Measurements from ENCODE around the gene BTBD7.

Gene BTBD7

DNA sequence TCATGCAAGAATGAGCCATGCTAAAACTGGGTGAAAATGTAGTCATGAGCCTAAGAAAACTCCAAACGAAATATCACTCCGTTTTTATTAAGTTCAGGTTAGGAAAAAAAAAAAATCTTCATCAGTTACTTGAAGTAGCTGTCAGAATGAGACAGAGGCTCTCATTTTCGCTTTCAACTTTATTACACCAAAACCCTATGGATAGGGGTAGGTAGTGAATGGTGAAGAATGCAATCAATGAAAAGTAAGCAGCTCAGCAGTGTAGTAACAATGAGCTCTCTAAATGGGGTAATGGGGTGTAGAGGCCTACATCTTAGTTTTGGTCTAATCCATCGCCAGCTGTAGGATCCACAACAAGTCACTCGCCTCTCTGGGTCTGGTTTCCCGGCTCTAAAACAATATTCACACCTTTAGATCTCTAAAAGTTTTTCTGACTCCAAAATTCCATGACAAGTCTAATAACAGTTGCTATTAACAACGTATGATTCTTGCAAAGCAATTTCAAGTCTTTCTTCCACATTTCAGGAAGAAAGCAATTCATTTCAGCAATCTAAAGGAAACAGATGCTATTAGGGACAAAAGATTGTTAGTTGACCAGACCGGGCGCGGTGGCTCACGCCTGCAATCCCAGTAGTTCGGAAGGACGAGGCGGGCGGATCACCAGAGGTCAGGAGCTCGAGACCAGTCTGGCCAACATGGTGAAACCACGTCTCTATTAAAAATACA lies 1.7 kb downstream of the BTBD7 start:
- no peak for DNase-seq (ENCODE audit: extremely low read depth in 1 of 2, low read depth in 1 of 2)

DNA sequence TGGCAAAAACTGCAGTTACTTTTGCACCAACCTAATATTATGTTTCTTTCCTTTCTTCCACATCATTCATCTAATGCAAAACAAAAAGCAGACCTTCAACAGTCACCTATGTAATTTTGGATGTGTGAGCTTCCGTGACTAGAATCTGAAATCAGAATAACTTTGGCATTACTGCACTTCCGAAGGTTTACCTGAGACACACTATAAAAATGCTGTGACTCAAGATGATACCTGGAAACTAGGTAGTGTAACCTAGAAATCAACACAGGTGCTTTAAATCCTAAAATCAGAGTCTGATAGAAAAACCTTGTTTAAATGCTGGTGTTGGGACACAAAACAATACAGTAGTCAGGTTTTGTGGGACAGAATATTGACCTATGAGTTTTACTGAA lies 2.2 kb downstream of the BTBD7 start:
- no peak for DNase-seq (ENCODE audit: extremely low read depth in 1 of 2, low read depth in 1 of 2)

DNA sequence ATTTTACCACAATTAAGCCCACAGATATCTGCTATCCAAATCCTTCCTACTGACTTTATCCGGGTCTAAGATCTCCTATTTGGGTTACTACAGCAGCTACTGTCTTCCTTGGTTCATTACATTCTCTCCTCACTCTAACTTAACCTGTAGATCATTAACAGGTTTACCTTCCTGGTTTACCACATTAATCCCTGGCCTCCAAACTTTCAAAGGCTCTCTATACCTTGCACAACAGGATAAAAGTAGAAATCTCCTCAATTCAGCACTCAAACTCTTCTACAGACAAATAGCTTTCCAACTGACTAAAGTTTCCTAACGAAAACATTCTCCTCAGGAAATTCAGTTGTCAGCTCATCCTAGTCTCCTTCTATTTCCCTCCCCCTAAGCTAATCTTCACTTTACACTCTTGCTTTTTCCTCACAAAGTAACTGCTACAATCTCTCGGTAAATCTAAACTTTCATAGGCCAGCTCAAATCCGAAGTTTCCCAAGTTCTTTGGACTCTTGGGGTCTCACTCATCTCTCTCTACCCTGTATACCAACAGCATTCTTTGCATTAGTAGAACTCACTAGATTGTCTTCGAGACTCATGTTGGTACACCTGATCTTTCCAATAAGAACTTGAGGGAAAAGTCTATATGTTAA lies 2.7 kb downstream of the BTBD7 start:
- DNase-seq (ENCODE audit: extremely low read depth in 1 of 2, low read depth in 1 of 2): no peak

DNA sequence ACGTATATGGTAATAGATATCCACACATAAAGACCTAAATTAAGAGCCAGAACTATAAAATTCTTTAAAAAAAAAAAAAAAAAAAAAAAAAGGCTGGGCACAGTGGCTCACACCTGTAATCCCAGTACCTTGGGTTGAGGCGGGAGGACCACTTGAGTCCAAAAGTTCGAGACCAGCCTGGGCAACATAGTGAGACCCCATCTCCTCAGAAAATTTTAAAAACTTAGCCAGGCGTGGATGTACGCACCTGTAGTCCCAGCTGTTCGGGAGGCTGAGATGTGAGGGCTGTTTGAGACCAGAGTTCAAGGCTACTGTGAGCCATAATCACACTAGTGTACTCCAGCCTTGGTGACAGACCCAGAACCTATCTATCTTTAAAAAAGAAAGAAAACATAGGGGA lies 4.3 kb downstream of the BTBD7 start:
- no peak for DNase-seq (ENCODE audit: extremely low read depth in 1 of 2, low read depth in 1 of 2)

DNA sequence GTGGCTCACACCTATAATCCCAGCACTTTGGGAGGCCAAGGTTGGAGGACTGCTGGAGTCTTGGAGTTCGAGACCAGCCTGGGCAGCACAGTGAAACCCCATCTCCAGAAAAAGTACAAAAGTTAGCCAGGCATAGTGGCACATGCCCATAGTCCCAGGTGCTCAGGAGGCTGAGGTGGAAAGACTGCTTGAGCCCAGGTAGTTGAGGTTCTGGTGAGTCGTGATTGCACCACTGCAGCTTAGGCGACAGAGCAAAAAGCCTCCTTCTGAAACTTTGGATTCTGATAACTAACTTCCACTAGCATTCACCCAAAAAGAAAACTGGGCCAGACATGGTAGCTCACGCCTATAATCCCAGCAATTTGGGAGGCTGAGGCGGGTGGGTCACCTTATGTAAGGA lies 6.6 kb downstream of the BTBD7 start:
- no peak for DNase-seq (ENCODE audit: extremely low read depth in 1 of 2, low read depth in 1 of 2)

DNA sequence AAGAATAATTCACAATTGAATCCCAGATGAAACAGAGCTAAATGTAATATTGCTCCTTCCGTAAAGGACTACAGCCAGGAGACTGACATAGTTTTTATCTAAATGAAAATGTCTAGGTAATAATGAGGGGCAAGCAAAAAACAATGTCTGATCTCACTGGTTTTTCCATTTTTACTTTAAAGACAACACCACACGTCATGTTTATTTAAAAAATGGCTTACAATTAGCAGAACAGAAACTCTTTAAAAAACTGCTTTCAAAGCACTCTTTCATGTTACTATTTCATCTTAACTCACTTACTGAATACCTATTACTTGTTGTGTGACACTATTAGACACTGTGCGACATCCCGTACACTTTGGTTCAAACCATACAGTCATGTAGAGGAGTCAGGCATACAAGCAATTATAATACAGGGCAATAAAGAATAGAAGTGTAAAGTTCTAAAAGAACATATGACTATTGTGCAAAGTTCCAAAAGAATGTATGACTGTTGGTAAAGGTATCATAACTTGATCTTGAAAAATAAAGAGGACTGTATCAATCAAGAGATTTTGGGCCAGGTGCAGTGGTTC lies 9.1 kb downstream of the BTBD7 start:
- no peak for DNase-seq (ENCODE audit: extremely low read depth in 1 of 2, low read depth in 1 of 2)

DNA sequence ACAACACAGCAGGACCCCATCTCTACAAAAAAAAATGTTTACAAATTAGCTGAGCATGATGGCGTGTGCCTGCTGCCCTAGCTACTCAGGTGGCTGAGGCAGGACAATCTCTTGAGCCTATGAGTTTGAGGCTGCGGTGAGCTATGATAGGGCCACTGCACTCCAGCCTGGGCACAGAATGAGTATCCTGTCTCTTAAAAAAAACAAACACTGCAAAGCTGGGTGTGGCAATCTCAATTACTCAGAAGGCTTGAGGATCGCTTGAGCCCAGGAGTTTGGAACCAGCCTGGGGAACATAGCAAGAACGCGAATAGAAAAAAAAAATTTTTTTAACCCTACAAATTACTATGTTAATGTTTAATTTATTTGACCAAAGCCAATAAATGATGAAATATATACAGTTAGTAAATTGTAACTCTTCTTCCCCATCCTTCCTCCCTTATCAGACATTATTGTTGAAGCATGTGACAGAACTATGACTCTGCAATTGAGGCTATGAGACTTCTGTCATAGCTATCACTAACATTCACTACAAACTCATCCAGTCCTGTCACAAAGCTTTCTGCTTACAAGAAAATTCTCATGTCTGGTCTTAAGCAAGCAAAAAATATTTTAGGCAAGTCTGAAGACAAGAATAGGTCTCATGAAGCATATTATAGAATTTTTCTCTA lies 9.8 kb downstream of the BTBD7 start:
- DNase-seq (ENCODE audit: extremely low read depth in 1 of 2, low read depth in 1 of 2): no peak

DNA sequence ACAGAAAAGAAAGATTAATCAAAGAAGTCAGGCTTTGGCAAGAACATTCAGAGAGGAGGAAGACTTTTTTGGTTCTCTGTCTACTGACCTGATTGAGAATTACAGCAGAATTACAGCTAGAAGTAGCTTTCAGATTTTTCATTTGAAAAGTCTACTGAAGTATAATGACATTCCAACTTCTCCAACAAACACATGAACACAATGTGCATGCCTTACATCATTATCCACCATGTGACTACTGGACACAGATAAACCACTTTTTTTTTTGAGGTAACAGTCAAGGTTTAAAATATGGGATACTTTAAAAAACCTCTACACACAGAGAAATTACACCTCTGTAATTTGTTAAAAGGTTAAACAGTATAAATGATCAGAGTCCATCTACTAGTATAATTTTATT lies 12.3 kb downstream of the BTBD7 start:
- no peak for DNase-seq (ENCODE audit: extremely low read depth in 1 of 2, low read depth in 1 of 2)

DNA sequence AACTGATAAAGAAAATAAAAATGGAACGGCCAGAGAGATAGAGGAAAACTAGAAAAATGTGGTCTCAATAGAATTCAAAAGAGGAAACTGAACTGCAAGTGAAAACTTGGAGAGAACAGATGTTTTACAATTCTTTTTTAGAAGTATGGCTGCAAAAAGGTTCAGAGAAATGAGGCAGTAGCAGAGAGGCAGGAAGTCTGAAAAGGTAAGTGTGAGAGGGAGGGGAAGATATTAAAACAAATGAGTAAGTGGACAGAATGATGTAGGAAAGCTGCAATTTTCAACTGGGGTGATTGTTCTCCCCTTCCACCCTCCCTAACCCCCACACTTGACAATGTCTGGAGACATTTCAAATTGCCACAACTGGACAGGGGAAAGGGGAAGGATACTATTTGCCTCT lies 12.9 kb downstream of the BTBD7 start:
- no peak for DNase-seq (ENCODE audit: extremely low read depth in 1 of 2, low read depth in 1 of 2)

DNA sequence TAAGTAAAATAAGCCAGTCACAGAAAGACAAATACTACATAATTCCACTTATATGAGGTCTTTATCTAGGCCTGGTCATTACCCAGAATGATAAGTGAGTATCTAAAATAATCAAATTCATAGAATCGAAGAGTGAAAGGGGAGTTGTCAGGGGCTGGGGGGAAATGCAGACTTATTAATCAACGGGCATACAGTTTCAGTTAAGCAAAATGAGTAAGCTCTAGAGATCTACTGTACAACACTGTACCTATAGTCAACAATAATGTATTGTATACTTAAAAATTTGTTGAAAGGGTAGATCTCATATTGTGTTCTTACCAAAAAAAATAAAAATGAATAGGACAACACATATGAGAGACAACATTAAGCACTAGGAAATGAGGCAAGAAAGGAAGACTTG lies 13.3 kb downstream of the BTBD7 start:
- no peak for DNase-seq (ENCODE audit: extremely low read depth in 1 of 2, low read depth in 1 of 2)

DNA sequence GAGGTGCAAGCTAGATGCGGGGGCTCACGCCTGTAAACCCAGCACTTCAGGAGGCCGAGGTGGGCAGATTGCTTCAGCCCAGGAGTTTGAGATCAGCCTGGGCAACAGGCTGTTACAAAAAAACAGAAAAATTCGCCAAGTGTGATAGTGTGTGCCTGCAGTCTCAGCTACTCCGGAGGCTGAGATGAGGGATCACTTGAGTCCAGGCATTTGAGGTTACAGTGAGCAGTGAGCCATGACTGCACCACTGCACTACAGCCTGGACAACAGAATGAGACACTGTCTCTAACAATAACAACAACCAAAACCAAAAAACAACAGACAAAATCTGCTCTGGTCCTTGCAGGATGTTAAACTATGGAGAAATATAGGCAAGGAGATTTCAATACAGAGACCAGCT lies 13.9 kb downstream of the BTBD7 start:
- no peak for DNase-seq (ENCODE audit: extremely low read depth in 1 of 2, low read depth in 1 of 2)

DNA sequence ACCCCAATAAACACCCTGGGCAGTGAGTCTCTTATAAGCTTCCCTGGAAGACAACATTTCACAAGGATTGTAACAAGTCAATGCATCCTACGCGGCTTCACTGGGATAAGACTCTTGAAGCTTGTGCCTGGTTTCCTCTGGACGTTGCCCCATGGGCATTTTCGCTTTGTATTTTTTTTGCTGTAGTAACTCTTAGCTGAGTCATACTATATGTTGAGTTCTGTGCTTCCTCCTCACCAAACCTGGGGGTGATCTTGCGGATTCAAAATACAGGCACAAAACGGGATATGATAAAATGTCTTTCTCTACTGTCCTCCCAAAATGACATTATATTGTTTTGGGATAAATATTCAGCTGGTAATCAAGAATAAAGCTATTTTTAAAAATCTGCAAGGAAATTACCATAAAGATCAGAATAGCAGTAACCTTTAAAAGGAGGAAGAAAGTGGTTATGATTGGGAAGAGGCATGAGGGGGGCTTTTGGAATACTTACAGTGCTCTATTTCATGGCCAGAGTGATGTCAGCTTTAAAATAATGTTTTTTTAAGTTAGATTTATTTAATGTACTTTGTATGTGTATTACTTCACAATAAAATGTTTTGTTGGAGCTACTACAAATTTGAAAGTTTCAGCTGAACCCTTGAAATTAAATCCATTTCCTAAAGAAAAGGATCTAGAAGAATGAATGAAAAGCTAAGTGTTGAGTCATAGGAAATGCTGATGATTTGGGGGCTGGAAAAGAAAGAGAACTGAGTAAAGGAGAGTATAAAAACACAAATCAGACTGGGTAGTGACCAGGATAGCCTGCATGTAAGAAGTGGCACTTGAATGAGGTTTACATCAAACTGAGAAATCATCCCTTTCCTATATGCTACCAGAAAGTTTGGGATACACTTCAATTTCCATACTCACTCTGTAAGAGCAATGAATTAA lies 14.7 kb downstream of the BTBD7 start:
- no peak for DNase-seq (ENCODE audit: extremely low read depth in 1 of 2, low read depth in 1 of 2)

DNA sequence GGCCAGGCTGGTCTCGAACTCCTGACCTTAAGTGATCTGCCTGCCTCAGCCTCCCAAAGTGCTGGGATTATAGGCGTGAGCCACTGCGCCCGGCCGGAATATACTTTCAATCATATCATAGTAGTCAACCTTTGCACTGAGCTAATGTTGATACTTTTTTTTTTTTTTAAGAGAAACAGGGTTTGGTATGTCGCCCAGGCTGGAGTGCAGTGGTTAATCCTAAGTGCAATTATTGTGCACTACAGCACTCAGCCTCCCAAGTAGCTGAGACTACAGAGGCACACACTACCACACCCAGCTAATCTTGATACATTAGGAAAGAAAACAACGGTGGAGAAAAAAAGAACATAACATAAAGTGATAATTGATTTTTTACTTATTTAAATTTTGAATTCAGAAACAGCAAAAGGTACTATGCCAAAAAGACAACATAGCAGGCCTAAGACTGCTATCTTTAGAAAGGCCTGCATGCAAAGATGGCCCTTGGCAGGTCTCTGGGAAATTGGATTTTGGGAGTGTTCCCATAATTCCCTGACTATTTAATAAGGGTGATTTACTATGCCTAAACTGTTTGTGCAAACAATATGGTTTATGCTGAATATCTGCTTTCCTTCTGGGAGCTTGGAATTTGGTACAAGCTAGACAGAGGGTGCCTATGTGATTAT lies 15.5 kb downstream of the BTBD7 start:
- DNase-seq (ENCODE audit: extremely low read depth in 1 of 2, low read depth in 1 of 2): no peak

DNA sequence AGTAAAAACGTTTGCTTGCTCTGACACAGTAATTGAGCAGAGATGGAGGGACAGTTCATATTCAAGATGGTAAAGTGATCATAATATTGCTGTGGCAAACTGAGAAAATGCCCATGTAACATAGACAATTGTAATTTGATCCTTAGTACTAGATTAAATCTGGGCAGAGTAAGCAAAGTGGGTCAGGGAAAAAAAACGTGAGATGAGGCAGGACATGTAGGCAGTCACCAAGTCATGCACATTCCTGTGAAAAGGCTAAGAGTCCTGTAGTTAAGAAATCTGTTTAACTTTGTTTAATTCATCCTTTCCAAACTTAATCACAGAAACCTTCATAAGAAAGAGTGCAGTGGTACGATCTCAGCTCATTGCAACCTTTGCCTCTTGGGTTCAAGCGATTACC lies 16.1 kb downstream of the BTBD7 start:
- no peak for DNase-seq (ENCODE audit: extremely low read depth in 1 of 2, low read depth in 1 of 2)

DNA sequence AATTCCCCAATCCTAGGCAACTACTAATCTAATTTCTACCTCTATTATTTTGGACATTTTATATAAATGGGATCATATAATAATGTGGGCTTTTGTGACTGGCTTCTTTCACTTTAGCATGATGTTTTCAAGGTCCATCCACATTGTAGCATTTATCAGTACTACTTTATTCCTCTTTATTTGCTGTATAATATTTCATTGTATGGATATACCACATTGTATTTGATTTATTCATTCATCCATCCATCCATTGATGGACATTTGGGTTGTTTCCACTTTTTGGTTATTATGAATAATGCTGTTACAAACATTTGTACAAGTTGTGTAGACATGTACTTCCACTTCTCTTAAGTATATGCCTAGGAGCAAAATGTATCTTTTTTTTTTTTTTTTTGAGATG lies 17.3 kb downstream of the BTBD7 start:
- DNase-seq (ENCODE audit: extremely low read depth in 1 of 2, low read depth in 1 of 2): no peak

DNA sequence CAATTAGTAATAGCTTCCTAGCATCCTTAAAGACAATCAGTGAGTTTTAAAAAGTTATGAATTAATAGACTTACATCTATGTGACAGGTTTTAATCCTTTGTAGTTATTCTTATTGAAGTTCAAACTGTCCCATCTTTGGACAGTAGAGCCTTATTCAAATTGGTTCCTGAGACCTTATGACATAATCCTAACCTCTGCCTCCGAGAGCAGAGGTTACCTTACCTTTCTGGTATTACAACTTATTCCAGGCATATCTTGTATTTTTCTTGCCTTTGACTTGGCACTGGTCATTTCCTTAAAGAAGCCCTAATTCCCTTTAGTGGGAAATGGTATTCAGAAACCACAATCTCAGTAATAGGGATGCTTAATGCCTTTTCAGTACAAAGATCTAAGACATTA lies 21.8 kb downstream of the BTBD7 start:
- no peak for DNase-seq (ENCODE audit: extremely low read depth in 1 of 2, low read depth in 1 of 2)

DNA sequence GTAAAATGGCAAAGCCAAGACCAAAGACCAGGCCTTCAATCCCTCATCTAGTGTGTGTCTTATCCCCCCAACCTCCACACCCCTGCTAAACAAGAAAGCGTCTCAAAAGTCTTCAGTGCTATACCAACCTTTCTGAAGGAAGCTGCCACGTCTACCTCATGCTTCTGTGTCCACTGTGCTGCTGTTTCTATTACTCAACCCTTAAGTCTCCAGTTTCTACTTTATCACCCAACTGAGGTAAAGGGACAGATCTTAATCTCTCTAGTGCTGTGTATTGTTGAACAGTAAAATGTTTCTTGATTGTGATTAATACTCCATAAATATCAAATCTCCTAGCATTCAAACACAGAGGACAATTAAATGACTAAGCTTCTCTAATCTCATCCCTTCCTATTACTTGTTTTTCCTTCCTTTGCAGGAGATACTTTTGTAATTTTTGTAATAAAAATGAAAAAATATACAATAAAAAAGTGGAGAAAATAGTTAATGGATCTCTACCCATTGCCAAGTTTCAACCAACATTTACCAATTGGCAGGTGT lies 23.3 kb downstream of the BTBD7 start:
- DNase-seq (ENCODE audit: extremely low read depth in 1 of 2, low read depth in 1 of 2): no peak

DNA sequence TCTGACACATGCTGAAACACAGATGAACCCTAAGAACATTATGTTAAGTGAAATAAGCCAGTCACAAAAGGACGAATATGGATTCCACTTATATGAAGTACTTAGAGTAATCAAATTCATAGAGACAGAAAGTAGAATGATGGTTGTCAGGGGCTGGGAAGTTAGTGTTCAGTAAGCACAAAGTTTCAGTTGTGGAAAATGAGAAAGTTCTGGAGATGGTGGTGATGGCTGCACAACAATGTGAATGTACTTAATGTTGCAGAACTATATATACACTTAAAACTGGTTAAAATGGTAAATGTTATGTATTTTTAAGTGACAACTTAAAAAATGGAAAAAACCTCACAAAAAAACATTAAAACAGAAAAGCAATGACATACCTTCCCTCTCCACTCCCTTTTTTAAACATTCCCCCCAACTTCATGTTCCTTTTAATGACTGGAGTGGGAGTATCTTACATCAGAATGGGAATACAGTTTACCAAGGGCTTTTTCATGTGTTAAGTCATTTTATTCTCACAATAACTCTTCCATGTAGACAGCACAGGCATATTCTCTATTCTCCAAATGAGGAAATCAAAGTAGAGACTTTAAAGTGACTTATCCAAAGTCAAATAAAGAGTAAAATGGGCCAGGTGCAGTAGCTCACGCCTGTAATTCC lies 24.0 kb downstream of the BTBD7 start:
- DNase-seq (ENCODE audit: extremely low read depth in 1 of 2, low read depth in 1 of 2): no peak

DNA sequence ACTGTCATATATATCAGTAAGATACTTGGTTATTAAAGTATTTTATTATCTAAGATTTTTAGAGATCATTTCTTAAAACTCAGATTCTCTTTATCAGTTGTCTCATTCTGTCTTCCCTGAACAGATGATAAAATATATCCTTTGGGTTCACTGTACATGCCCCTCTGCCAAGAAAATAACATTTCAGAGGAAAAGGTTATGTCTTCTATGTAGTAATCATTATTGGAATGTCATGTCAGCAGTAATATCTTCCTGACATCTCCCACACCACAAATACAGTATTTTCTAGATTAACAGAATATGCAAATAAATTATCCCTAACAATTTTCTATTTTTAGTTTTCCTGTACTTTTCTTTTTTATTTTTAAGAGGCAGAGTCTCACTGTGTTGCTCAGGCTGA lies 26.0 kb downstream of the BTBD7 start:
- no peak for DNase-seq (ENCODE audit: extremely low read depth in 1 of 2, low read depth in 1 of 2)
